Uterus (tissue), 2 donors: ENCODE results near the gene ATXN7L2.

ENCODE experiments used
- POLR2A ChIP-seq, 2 donors: fragments of 450-650 bp; IDR thresholded peaks; one replicate each; pipeline ENCODE4 v1.6.1; 2016; ENCODE audit warnings: antibody characterized with exemption in 2 of 2, mild to moderate bottlenecking in 1 of 2, moderate library complexity in 1 of 2
- TF ChIP-seq, protein P1 (sequence below), 4 experiments: fragments of 200-600 bp in 2 of 4; fragments of 450-650 bp in 2 of 4; sonication (generic) in 2 of 4; IDR thresholded peaks; one replicate each; pipeline ENCODE4 v1.5.1; 2016 to 2019; ENCODE audit warnings: antibody characterized with exemption in 4 of 4, mild to moderate bottlenecking in 2 of 4, moderate library complexity in 1 of 4

DNA sequence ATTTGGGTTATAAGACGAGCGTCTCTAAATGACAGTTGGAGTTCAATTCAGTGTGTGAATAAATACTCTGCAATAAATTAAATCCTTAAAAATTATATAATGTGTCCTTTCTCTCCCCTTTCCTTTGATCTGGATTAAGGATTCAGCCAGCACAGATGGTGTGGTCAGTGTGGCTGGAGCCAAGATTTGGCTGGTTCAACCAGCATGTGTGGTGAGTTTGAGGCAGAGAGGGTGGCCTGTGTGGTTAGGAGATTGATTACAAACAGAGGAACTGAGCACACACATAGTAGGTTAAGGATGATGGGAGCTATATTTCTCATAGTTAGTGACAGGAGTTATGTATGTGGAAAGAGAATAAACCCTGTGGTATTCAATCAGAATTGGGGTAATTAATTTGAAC, 40.0 kb downstream of the ATXN7L2 start:
- TF ChIP-seq, protein P1, sequence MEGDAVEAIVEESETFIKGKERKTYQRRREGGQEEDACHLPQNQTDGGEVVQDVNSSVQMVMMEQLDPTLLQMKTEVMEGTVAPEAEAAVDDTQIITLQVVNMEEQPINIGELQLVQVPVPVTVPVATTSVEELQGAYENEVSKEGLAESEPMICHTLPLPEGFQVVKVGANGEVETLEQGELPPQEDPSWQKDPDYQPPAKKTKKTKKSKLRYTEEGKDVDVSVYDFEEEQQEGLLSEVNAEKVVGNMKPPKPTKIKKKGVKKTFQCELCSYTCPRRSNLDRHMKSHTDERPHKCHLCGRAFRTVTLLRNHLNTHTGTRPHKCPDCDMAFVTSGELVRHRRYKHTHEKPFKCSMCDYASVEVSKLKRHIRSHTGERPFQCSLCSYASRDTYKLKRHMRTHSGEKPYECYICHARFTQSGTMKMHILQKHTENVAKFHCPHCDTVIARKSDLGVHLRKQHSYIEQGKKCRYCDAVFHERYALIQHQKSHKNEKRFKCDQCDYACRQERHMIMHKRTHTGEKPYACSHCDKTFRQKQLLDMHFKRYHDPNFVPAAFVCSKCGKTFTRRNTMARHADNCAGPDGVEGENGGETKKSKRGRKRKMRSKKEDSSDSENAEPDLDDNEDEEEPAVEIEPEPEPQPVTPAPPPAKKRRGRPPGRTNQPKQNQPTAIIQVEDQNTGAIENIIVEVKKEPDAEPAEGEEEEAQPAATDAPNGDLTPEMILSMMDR (IDR thresholded peaks at IDR 0.05): no peak
- no peak for TF ChIP-seq POLR2A (IDR thresholded peaks at IDR 0.05)
